ENCODE results near the gene IFNAR1.

GRCh38 chr21:33371366-33371765 is 46.6 kb downstream of the IFNAR1 start:
- TF ChIP-seq CTCF (IDR thresholded peaks at IDR 0.05), result no peak
- TF ChIP-seq POLR2A (IDR thresholded peaks at IDR 0.05; ENCODE audit: low read depth), result no peak
- no peak for TF ChIP-seq EP300 (IDR thresholded peaks at IDR 0.05)

Data from esophagus muscularis mucosa (tissue), 4 donors.